Activated CD4-positive, alpha-beta T cell treated with anti-CD3 and anti-CD28 coated beads, Interleukin-2, amount 10 ng/mL, durations not matched to agents 7 days and 5 days (primary cell): ENCODE results near the gene PKD1. TPM values are rescaled to one million over a fixed set of nuclear protein-coding genes. Genes with fewer than 3 reads are reported as not detected.

Source experiments
- CTCF ChIA-PET: fragments of 350-600 bp; sonication (Branson Sonifier 250); formaldehyde crosslinking; loops from one replicate; lab custom pipeline; 2021; ENCODE audit warnings: antibody characterized with exemption; lab: Charles Lee
- POLR2A ChIA-PET: fragments of 350-600 bp; sonication (Branson Sonifier 250); formaldehyde crosslinking; loops from one replicate; lab custom pipeline; 2021; ENCODE audit warnings: antibody characterized with exemption; lab: Charles Lee
- DNase-seq: peaks from one replicate; pipeline ENCODE4 v3.0.0-alpha.2; 2020
- H3K27ac Mint-ChIP-seq: one replicate; pipeline ENCODE4 v1.8.0; 2021; ENCODE audit warnings: mild to moderate bottlenecking, moderate library complexity, mixed read lengths
- H3K27me3 Mint-ChIP-seq: one replicate; pipeline ENCODE4 v1.8.0; 2021; ENCODE audit warnings: mixed read lengths
- H3K36me3 Mint-ChIP-seq: one replicate; pipeline ENCODE4 v1.8.0; 2021; ENCODE audit warnings: low read depth, mixed read lengths
- H3K4me1 Mint-ChIP-seq: one replicate; pipeline ENCODE4 v1.8.0; 2021; ENCODE audit warnings: mixed read lengths
- H3K4me3 Mint-ChIP-seq: one replicate; pipeline ENCODE4 v1.8.0; 2021; ENCODE audit warnings: mild to moderate bottlenecking, moderate library complexity, mixed read lengths
- H3K9me3 Mint-ChIP-seq: one replicate; pipeline ENCODE4 v1.8.0; 2021; ENCODE audit warnings: mixed read lengths
- total RNA-seq, 2 experiments: library from RNA; stranded (reverse); gene quantifications; one replicate each; pipeline ENCODE4 v1.2.3, GENCODE V29; 2021

PKD1 gene
- total RNA-seq, 2 experiments from 2014 or later = 72.9 to 77.2 TPM

DNA sequence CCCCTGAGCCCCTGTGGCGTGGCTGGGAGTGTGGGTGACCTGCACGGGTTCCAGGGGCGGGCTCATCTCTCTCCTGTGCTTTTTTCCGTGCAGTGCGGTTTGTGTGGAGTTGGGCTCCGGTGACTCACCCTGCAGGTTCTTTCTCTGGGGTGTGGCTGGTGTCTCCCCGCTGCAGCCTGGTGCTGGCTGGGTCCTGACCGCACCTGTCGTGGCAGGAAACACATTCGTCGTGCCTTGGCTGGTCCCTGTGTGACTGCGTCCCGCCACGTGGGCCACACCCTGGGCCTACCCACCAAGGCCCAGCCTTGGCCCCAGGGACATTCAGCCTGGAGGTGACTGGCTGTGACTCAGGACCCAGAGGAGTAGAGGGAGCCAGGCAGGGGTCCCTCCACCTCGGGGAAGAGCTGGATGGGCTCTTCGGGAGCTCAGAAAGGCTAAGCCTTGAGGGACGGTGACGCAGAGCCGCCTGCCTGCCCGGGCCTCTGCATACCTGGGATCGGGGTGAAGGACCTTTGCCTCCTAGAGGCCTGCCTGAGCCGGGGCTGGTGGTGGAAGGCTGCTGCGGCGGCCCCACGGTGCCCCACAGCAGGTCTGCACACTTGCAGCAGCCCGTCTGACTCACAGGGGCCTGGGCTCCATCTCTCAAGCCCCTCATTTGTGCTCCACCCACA is 27.6 kb upstream of the PKD1 start:
- H3K27me3 Mint-ChIP-seq = no peaks in the 10 kb centered on the region
- H3K36me3 Mint-ChIP-seq = peaks cover 20% of the 10 kb centered on the region
- no peak overlapping the region for H3K27ac Mint-ChIP-seq
- H3K4me1 Mint-ChIP-seq = peaks cover 5% of the 10 kb centered on the region
- POLR2A ChIA-PET = no interaction called here
- no peaks in the 10 kb centered on the region for H3K9me3 Mint-ChIP-seq
- no peak overlapping the region for H3K4me3 Mint-ChIP-seq
- DNase-seq = no peak
- CTCF ChIA-PET = no interaction called here

DNA sequence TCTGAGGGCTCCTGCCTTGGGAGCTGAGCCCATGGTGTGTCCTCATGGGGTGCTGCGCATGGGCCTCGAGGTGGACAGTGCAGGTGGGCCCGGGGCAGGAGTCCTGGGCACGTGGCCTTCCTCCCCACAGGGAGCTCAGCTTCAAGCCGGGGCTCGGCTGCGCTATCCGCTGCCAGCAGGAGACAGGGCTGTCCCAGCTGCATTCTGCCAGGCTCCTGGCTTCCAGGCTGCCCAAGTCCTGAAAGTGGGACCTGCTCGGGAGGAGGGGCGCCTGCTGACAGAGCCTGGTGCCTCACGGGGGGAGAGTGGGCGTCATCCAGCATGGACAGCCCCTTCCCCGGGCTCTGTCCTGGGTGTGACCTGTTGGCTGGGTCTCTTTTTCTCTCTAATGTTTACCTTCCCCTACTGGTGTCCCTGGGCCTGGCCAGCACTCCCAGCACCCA is 27.0 kb upstream of the PKD1 start:
- no peak overlapping the region for H3K27ac Mint-ChIP-seq
- no peak for DNase-seq
- H3K27me3 Mint-ChIP-seq = no peaks in the 10 kb centered on the region
- POLR2A ChIA-PET = no interaction called here
- no peaks in the 10 kb centered on the region for H3K9me3 Mint-ChIP-seq
- no peak overlapping the region for H3K4me3 Mint-ChIP-seq
- H3K4me1 Mint-ChIP-seq = peaks cover 9% of the 10 kb centered on the region
- H3K36me3 Mint-ChIP-seq = peaks cover 20% of the 10 kb centered on the region
- CTCF ChIA-PET = interaction anchor here (1.0 kb wide), 1 partner anchor 233 kb away, joined by 3 read pairs; no protein-coding TSS in a partner anchor

DNA sequence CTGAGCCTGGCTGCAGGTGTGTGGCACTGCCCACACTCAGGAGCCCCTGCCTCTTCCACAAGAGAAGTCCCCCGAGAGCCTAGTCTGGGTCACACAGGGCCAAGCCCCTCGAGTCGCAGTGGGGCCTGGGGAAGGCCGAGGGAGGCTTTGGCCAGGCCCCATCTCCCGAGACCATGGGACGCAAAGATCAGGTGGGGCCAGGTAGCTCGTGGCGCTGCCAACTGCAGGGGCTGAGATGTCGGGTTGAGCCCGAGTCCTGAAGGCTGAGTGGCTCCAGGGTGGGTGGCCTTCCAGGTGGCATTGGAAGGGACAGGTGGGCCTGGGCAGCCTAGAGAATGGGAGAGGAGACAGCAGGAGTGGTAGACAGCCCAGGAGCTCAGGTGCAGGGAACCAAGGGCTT is 26.2 kb upstream of the PKD1 start:
- H3K9me3 Mint-ChIP-seq = no peaks in the 10 kb centered on the region
- no peak overlapping the region for H3K4me3 Mint-ChIP-seq
- CTCF ChIA-PET = interaction anchor here (1.0 to 1.1 kb wide), 2 partner anchors 9 to 232 kb away, joined by 3 read pairs; no protein-coding TSS in a partner anchor

DNA sequence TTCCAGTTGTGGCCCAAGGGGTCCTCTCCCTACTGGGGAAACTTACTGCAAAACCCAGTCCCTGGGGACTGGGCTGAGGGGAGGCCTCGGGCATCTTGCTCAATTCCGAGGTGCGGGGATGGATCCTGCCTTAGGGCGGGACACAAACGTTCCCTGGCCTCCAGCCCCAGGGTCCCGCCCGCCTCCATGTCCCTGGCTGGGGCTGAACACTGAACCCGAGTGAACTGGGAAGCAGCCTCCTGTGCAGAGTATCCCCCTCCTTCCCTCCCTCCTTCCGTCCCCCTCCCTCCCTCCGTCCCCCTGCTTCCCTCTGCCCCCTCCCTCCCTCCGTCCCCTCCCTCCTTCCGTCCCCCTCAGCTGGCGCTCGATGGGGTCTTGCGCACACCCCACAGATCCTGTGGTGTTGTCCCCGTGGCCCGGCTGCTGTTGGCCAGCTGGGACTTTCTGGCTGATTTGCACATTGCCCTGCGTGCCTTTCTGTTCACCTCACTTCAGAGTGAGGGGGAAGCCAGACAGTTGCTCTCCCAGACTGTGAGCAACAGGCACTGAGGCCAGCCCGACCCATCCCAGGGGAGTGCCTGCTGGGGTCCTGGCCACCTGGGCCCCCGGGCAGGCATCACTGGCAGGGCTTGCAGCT is 25.3 kb upstream of the PKD1 start:
- POLR2A ChIA-PET = no interaction called here
- Mint-ChIP-seq H3K36me3 (peaks cover 17% of the 10 kb centered on the region), H3K4me1 (peaks cover 21% of the 10 kb centered on the region)

More for the DNA sequence above, 26.2 kb upstream of the PKD1 start:
- POLR2A ChIA-PET = no interaction called here
- H3K27ac Mint-ChIP-seq = peak overlapping the region; percentile 25
- peaks cover 16% of the 10 kb centered on the region for H3K4me1 Mint-ChIP-seq
- H3K27me3 Mint-ChIP-seq = no peaks in the 10 kb centered on the region
- peaks cover 20% of the 10 kb centered on the region for H3K36me3 Mint-ChIP-seq
- DNase-seq = no peak

DNA sequence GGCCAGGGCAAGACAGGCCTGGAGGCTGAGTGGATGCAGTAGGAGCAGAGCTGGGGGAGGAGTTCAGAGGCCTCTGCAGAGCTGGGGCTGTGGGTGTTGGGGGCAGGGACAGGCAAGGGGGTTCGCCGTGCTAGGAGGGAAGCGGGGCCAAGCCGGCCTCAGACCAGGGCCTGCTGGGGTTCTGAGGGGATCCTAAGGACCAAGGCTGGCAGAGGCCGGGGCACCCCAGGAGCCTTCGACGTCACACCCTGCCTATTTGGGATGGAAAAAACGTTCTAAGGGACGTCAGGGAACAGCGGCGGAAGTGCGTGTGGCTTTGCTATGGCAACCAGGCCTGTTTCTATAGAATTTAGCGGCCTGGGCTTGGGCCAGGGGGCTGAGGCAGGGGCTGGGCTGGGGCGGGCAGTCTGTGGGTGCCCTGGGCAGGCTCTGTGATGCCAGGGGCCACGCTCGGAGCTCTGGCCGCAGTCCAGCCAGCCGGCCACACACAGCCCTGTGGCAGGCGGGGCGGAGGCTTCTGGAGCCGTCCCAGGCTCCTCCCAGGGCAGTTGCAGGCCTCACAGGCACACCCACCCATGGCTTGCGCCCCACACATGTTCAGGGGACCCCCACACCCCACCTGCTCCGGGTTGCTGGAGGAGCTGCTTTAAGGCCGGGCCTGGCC is 23.6 kb upstream of the PKD1 start:
- no peak for DNase-seq
- Mint-ChIP-seq H3K36me3 (peaks cover 18% of the 10 kb centered on the region), H3K27ac (no peak overlapping the region), H3K4me1 (peaks cover 25% of the 10 kb centered on the region), H3K27me3 (no peaks in the 10 kb centered on the region), H3K9me3 (no peaks in the 10 kb centered on the region), H3K4me3 (no peak overlapping the region)
- POLR2A ChIA-PET = interaction anchor here (0.6 kb wide), 1 partner anchor 23 kb away, joined by 3 read pairs; the partner anchor contains the start of gene PKD1
- CTCF ChIA-PET = interaction anchor here (0.5 kb wide), 1 partner anchor 204 kb away, joined by 4 read pairs; no protein-coding TSS in a partner anchor

More for the DNA sequence above, 25.3 kb upstream of the PKD1 start:
- Mint-ChIP-seq H3K4me3 (no peak overlapping the region), H3K9me3 (no peaks in the 10 kb centered on the region), H3K27ac (no peak overlapping the region), H3K27me3 (no peaks in the 10 kb centered on the region)
- DNase-seq = no peak
- CTCF ChIA-PET = interaction anchor here (0.5 to 1.1 kb wide), 2 partner anchors 8 to 305 kb away, joined by 3 to 4 read pairs; no protein-coding TSS in a partner anchor

DNA sequence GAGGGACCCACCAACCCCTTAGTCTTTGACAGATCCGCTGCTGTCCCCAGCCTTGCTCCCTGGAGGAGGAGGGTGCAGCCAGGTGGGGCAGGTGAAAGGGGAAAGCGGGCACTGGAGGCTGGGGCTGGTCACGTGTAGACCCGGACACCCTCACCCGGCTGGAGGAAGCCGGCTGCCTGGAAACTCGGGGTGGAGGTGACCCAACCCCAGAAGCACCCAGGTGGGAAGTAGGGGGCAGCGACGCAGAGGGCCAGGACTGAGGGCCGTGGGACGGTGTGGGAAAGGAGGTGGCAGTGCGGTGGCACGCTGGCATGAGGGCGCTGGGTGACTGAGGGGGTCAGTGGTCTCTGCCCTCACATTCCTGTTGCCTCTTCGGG is 22.6 kb upstream of the PKD1 start:
- H3K36me3 Mint-ChIP-seq = peaks cover 20% of the 10 kb centered on the region
- no peak overlapping the region for H3K27ac Mint-ChIP-seq
- no peaks in the 10 kb centered on the region for H3K9me3 Mint-ChIP-seq
- no peak for DNase-seq
- H3K27me3 Mint-ChIP-seq = no peaks in the 10 kb centered on the region
- ChIA-PET POLR2A (no interaction called here), CTCF (interaction anchor here (1.0 kb wide), 1 partner anchor 39 kb away, joined by 3 read pairs; no protein-coding TSS in a partner anchor)
- H3K4me3 Mint-ChIP-seq = no peak overlapping the region
- peaks cover 33% of the 10 kb centered on the region for H3K4me1 Mint-ChIP-seq

DNA sequence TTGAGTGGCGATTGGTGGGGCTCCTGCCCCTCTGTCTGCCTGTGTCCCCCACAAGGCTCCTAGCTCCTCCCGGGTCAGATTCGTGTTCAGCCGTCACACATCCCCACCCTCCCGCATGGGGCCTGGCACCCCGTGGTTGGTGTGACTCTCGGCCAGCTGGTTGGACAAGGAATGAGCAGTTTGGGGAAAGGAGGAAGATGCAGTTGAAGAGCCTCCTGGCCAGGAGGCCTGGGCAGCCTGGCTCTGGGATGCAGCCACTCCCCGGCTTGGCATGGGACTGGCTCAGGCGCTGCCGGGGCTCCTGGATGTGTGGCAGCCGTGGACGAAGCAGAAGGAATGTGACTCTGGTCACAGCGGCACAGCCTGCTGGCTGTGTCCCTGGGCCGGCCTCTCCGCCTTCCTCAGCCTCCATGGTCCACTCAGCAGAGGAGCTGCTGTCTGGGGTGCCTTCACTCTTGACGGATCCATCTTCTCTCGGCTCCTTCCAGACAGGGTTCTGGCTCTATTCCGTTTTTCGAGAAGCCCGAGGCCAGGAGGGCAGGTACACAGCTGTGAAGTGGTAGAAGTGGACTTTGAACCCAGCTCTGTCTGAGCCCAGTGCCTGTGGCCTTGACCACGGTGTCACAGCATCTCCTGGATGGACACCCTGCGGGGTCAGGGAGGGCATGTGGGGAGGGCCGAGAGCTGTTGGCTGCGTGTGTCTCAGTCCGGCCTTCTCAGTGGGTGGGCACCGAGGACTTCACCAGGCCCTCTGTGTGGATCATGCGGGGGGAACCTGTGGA is 22.0 kb upstream of the PKD1 start:
- no peaks in the 10 kb centered on the region for H3K27me3 Mint-ChIP-seq
- POLR2A ChIA-PET = no interaction called here
- peaks cover 34% of the 10 kb centered on the region for H3K4me1 Mint-ChIP-seq
- H3K9me3 Mint-ChIP-seq = no peaks in the 10 kb centered on the region
- CTCF ChIA-PET = interaction anchor here (0.7 to 1.0 kb wide), 2 partner anchors 40 to 942 kb away, joined by 3 read pairs; no protein-coding TSS in a partner anchor
- no peak for DNase-seq
- H3K36me3 Mint-ChIP-seq = peaks cover 19% of the 10 kb centered on the region
- peak overlapping the region; percentile 92 for H3K4me3 Mint-ChIP-seq
- no peak overlapping the region for H3K27ac Mint-ChIP-seq

DNA sequence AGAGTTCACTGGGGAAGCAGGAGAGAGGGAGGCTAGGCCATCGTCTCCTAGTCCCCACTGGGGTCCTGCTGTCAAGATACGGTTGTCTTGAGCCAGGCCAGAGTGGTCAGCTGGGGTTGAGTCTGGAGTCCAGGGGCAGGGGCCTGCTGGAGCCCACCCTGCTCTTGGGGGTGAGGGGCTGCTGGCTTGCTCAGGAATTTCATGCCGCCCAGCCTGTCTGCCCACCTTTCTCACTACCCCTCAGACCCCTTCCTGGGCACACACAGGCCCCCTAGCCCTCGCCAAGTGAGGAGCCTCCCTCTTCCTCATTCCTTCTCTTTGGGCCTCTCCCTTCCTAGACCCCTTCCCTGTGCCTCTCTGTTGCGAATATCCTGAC is 21.1 kb upstream of the PKD1 start:
- H3K27ac Mint-ChIP-seq = peak overlapping the region; percentile 48
- H3K4me1 Mint-ChIP-seq = peaks cover 35% of the 10 kb centered on the region
- peak overlapping the region; percentile 92 for H3K4me3 Mint-ChIP-seq
- H3K9me3 Mint-ChIP-seq = no peaks in the 10 kb centered on the region
- CTCF ChIA-PET = no interaction called here
- DNase-seq = no peak
- POLR2A ChIA-PET = no interaction called here
- peaks cover 16% of the 10 kb centered on the region for H3K36me3 Mint-ChIP-seq
- no peaks in the 10 kb centered on the region for H3K27me3 Mint-ChIP-seq

DNA sequence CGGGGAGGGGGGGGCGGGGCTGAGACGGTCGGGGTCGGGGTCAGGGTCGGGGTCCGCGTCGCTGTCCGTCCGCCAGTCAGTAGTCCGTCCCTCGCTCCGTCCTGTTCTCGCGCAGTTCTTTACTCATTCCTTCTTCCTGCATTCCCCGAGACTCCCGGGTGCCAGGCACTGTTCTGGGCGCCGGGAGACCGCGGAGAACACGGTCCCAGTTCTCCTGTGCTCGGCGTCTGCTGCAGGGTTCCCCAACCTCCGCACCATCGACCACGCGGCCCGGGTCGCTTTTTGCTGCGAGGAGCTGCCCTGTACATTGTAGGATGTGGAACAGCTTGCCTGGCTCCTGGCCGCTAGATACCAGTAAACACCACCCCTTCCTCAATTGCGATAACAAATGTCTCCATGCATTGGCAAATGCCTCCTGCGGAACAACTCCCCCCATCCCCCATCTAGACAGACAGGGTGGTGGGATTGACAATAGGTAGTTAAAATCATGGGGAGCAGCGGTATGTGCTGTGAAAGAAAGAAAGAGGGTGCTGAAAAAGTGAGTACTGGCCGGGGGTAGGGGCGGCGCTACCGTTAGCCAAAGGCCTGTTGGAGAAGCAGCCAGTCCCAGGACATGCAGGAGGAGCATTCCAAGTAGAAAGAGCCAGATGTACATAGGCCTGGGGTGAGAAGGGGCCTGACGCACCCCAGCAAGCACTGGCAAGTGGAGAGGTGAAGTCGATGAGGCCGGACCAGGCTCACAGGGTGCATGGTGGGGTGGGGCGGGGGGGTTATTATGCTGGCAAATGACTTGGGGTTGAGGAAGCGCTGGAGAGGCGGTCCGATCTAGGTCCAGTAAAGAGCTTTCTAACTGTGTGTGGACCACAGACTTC is 20.5 kb upstream of the PKD1 start:
- Mint-ChIP-seq H3K9me3 (no peaks in the 10 kb centered on the region), H3K27me3 (no peaks in the 10 kb centered on the region), H3K4me1 (peaks cover 39% of the 10 kb centered on the region), H3K36me3 (peaks cover 23% of the 10 kb centered on the region), H3K4me3 (peak overlapping the region; percentile 92), H3K27ac (peak overlapping the region; percentile 93)
- DNase-seq = no peak
- POLR2A ChIA-PET = interaction anchor here (0.6 to 1.8 kb wide), 7 partner anchors 10 to 303 kb away, joined by 3 to 8 read pairs (median 3); partner anchors contain the start of genes ECI1, NHERF2 and PGP
- CTCF ChIA-PET = interaction anchor here (0.5 to 2.1 kb wide), 7 partner anchors 16 to 191 kb away, joined by 3 to 9 read pairs (median 3); partner anchors contain the start of gene RPS2

DNA sequence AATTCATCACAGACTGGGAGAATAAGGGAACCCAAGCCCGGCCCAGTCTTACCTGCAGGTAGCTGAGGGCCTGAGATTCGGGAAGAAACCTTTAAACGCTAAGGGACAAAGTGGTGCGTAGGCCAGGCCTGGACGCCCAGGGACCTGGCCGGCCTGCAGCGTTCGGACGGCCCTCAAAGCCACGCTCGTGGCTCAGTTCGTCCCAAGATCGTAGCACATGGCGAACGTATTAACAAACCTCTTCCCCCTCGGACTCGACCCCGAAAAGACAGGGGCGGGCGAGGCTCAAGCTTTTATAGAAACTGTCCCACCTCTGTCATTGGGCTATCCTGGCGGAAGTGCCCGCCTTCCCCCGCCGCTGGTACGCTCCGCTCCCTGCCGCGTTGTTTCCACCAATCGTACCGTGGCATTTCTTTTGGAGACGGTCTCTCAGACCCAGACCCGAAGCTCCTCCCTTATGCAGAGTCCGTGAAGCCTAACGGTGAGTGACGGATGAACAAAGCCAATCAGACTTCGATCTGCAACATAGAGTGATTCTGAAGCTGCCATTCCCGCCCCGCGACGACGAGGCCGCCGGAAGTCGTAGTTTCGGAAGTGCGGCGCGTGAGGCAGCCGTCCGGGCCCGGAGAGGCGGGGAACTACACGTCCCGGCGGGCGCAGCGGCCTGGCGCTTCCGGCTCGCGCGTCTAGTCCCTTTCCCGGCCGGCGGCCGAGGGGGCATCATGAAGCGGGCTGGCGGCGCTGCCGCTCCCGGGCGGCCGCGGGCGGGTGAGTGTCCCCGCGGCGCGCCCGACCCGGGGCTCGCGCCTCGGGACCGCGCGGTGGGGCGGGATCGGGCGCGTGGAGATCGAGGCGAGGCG is 19.6 kb upstream of the PKD1 start, which contains the start of gene TRAF7:
Gene TRAF7, plus strand, starts transcription at position 692 of the 860 bp plus-strand sequence. CDS start 8,139 bp downstream, outside the sequence.
- ChIA-PET POLR2A (interaction anchor here (0.6 to 1.8 kb wide), 11 partner anchors 9 to 534 kb away, joined by 3 to 13 read pairs (median 3); partner anchors contain the start of genes ECI1, NHERF2 and PGP), CTCF (interaction anchor here (0.5 to 2.1 kb wide), 12 partner anchors 9 to 232 kb away, joined by 3 to 9 read pairs (median 3); partner anchors contain the start of gene RPS2)
- H3K27me3 Mint-ChIP-seq = no peaks in the 10 kb centered on the region
- no peaks in the 10 kb centered on the region for H3K9me3 Mint-ChIP-seq
- H3K27ac Mint-ChIP-seq = peak within 1 kb of the TSS; percentile 93
- DNase-seq = peak; percentile 99
- H3K4me3 Mint-ChIP-seq = peak within 1 kb of the TSS; percentile 92
- peaks cover 23% of the 10 kb centered on the region for H3K36me3 Mint-ChIP-seq
- peaks cover 42% of the 10 kb centered on the region for H3K4me1 Mint-ChIP-seq
